Cerebellar nuclear complex (tissue), 1 donor: ENCODE results near the gene POC1A.

ENCODE experiments used
- DNase-seq, 2 experiments: peaks; one replicate each; lab custom pipeline; 2025; lab: John Stamatoyannopoulos, UW

Gene POC1A

GRCh38 chr3:52065264-52065756 is 88.9 kb downstream of the POC1A start:
- no peak for DNase-seq

GRCh38 chr3:52064561-52064960 is 89.7 kb downstream of the POC1A start:
- no peak for DNase-seq

- no peak for DNase-seq
Observed at GRCh38 chr3:52063026-52063723, 91.0 kb downstream of the POC1A start.

- no peak for DNase-seq
Observed at GRCh38 chr3:52062505-52062904, 91.7 kb downstream of the POC1A start.

- DNase-seq, result no peak
Observed at GRCh38 chr3:52061121-52061910, 92.9 kb downstream of the POC1A start.

GRCh38 chr3:52059781-52060180 is 94.4 kb downstream of the POC1A start:
- DNase-seq, result no peak

GRCh38 chr3:52057812-52058495 is 96.3 kb downstream of the POC1A start:
- no peak for DNase-seq

GRCh38 chr3:52056968-52057811 is 97.0 kb downstream of the POC1A start:
- DNase-seq, result peak; percentile 96 to 99

GRCh38 chr3:52056521-52056967 is 97.7 kb downstream of the POC1A start, which contains the start of gene DUSP7:
TSS of gene DUSP7 (minus strand) at chr3:52056571. CDS start at chr3:52056366, 205 bp downstream.
- DNase-seq, result no peak

- no peak for DNase-seq
Observed at GRCh38 chr3:52055537-52056351, 98.5 kb downstream of the POC1A start.

GRCh38 chr3:52054661-52055511 is 99.3 kb downstream of the POC1A start:
- no peak for DNase-seq

GRCh38 chr3:52053307-52054304 is 100.6 kb downstream of the POC1A start:
- no peak for DNase-seq

GRCh38 chr3:52052831-52053306 is 101.4 kb downstream of the POC1A start:
- DNase-seq, result no peak

- no peak for DNase-seq
Observed at GRCh38 chr3:52051444-52051843, 102.8 kb downstream of the POC1A start.

GRCh38 chr3:52050571-52050970 is 103.7 kb downstream of the POC1A start:
- no peak for DNase-seq

GRCh38 chr3:52049503-52049902 is 104.7 kb downstream of the POC1A start:
- no peak for DNase-seq

- no peak for DNase-seq
Observed at GRCh38 chr3:52047295-52047960, 106.8 kb downstream of the POC1A start.

- no peak for DNase-seq
Observed at GRCh38 chr3:52046902-52047239, 107.4 kb downstream of the POC1A start.
